IgD-negative memory B cell (primary cell): Measurements from ENCODE around the gene ST6GAL1. TPM values are rescaled to one million over a fixed set of nuclear protein-coding genes. Genes with fewer than 3 reads are reported as not detected.

ENCODE experiments used
- H3K27ac Mint-ChIP-seq, 3 donors: one replicate each; pipeline ENCODE4 v1.8.0; 2020 to 2022; ENCODE audit warnings: mild to moderate bottlenecking in 3 of 3, mixed read lengths in 3 of 3, moderate library complexity in 1 of 3
- H3K27me3 Mint-ChIP-seq: one replicate; pipeline ENCODE4 v1.8.0; 2021; ENCODE audit warnings: mixed read lengths
- H3K36me3 Mint-ChIP-seq: one replicate; pipeline ENCODE4 v1.8.0; 2020; ENCODE audit warnings: mild to moderate bottlenecking, mixed read lengths
- H3K4me1 Mint-ChIP-seq, 3 donors: one replicate each; pipeline ENCODE4 v1.8.0; 2020 to 2022; ENCODE audit warnings: mixed read lengths in 3 of 3, mild to moderate bottlenecking in 1 of 3
- H3K4me3 Mint-ChIP-seq, 4 donors: one replicate each; pipeline ENCODE4 v1.8.0; 2020 to 2022; ENCODE audit warnings: mild to moderate bottlenecking in 4 of 4, mixed read lengths in 4 of 4, moderate library complexity in 3 of 4
- H3K9me3 Mint-ChIP-seq, 3 donors: one replicate each; pipeline ENCODE4 v1.8.0; 2020 to 2021; ENCODE audit warnings: mixed read lengths in 3 of 3, mild to moderate bottlenecking in 1 of 3
- polyA plus RNA-seq: library from polyadenylated mRNA; unstranded; fragments of 300-500 nt; fragmentation: Illumina TruSeq; gene quantifications from one replicate; pipeline ENCODE4 v1.2.3, GENCODE V29; 2021

Gene ST6GAL1
- polyA plus RNA-seq, 1 donor from 2014 or later = 257 TPM

DNA sequence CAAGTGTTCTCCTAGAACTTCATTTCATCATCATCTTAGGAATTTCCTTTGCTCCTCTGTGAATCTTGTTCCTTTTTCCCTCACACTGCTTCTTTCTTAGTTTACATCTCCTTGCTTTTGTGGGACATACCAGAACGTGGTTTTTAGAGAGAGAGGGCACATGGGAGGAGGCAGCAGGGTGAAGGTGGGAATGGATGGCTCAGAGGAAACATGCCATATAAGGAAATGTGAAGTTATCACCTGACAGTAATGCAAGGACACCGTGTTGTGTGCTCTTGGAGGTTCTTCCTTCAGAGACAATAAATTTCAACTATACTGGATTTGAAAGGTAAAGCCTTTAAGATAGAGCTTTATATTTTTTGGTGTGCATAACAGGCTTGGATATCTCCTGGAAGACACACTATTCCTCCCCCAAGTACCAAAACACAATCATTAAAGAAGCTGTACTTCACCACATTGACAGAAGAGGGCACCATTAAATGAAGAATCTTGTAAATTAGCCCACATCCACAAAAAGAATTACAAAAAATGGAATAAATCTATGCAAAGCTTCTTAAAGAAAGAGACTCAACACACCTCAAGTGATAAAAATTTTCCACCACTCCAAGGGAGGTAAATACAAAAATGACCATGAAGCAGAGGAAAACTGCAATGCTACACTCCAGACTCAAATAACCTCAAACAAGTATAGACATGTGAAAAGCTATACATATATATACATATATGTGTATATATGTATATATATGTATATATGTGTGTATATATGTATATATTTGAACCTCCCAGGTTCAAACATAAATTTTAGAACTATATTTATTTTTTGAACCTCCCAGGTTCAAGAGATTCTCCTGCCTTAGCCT is 182.8 kb downstream of the ST6GAL1 start:
- Mint-ChIP-seq H3K4me1 (peaks cover 6 to 7% (median 6%) of the 10 kb centered on the region in 3 donors), H3K27me3 (no peaks in the 10 kb centered on the region), H3K9me3 (no peaks in the 10 kb centered on the region), H3K4me3 (peak overlapping the region in 1 of 4 donors; percentile 1), H3K27ac (peak overlapping the region in 1 of 3 donors; percentile 83), H3K36me3 (peaks cover 1% of the 10 kb centered on the region)

- Mint-ChIP-seq H3K27ac (peak overlapping the region in 1 of 3 donors; percentile 71), H3K4me1 (peaks cover 6 to 8% (median 6%) of the 10 kb centered on the region in 3 donors), H3K4me3 (no peak overlapping the region), H3K36me3 (peaks cover 1% of the 10 kb centered on the region), H3K27me3 (no peaks in the 10 kb centered on the region), H3K9me3 (no peaks in the 10 kb centered on the region)
Measured at GRCh38 chr3:187114511-187114910, 184.2 kb downstream of the ST6GAL1 start.

DNA sequence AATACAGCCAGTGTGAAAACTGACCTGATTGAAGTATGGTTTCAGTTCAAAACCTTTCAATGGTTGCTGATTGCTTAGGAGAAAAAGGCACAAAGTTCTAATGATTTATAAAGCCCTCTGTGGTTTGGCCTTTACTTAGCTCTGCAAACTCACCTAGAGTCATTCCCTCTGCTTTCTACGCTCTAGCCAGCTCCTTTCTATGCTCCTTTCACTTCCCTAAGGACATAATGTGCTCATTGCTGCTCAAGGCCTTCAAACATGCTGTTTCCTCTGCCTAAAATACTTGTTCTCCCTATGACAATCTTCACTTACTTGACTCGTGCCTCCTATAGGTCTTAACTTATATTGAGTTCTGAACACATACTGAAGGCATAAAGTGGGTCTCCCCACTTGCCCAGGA is 190.0 kb downstream of the ST6GAL1 start:
- Mint-ChIP-seq H3K4me3 (no peak overlapping the region), H3K4me1 (peaks cover 1 to 7% (median 6%) of the 10 kb centered on the region in 3 donors), H3K9me3 (no peaks in the 10 kb centered on the region), H3K27me3 (no peaks in the 10 kb centered on the region), H3K36me3 (no peaks in the 10 kb centered on the region), H3K27ac (no peak overlapping the region)

DNA sequence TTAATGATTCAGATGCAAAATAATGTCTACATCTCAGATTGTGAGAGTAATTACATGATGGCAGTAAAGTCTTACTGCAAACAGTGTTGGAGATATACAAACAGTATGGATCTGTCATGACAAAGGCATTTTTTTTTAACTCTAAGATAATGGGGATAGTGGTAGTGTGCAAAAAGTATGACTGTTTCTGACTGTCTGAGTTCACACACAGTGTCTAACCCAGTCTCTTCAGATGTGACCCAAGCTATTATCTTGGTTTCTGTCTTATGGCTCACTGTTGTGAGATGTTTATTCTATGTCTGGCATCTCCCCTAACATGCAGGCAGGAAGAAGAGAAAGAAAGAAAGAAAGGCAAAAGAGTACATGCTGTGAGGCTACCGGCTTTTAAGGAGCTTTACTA is 191.9 kb downstream of the ST6GAL1 start:
- H3K4me3 Mint-ChIP-seq = no peak overlapping the region
- H3K9me3 Mint-ChIP-seq = peaks cover 0 to 4% (median 0%) of the 10 kb centered on the region in 3 donors
- H3K27me3 Mint-ChIP-seq = no peaks in the 10 kb centered on the region
- H3K4me1 Mint-ChIP-seq = peaks cover 5 to 12% (median 11%) of the 10 kb centered on the region in 3 donors
- no peak overlapping the region for H3K27ac Mint-ChIP-seq
- no peaks in the 10 kb centered on the region for H3K36me3 Mint-ChIP-seq

DNA sequence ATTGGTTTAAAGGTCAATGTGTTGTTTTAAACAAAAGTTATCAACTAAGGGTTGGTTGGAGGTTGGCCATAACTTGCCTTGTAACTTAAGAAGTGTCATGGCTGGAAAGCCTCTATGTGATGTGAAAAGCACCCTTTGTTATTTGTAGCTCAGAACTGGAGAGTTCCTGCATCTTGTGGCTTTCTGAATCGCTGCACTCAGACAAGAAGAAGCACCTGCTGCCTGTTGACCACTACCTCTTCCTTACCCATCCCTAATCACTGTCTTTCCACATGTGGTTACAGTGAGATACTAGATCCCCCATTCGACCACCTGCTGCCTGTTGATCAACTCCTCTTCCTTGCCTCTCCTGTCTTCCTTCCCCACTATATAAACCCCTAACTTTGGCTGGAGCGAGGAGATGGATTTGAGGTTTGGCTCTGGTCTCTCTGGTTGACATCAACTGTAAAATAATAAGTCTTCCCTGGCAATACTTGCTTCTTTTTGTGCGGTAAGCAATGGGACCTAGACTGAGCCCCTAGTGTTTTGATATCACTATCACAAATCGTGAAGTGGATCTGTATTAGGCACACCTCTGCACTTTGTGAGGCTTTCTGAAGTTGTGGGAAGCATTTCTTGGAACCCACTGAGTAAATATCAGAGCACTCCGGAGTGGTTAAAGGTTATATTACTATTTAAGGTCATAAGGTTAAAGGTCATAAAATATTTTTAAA is 195.1 kb downstream of the ST6GAL1 start:
- H3K9me3 Mint-ChIP-seq = peaks cover 0 to 4% (median 0%) of the 10 kb centered on the region in 3 donors
- H3K4me3 Mint-ChIP-seq = peak overlapping the region in 2 of 4 donors; percentile 66 to 90
- H3K36me3 Mint-ChIP-seq = peaks cover under 1% of the 10 kb centered on the region
- no peak overlapping the region for H3K27ac Mint-ChIP-seq
- H3K27me3 Mint-ChIP-seq = no peaks in the 10 kb centered on the region
- peaks cover 7 to 19% (median 13%) of the 10 kb centered on the region in 3 donors for H3K4me1 Mint-ChIP-seq

Other genes with a start within 250 kb of the ST6GAL1 start
- gene KNG1, start 213.2 kb upstream of the ST6GAL1 start, polyA plus RNA-seq = not detected
- 220 TPM for gene EIF4A2, start 146.9 kb upstream of the ST6GAL1 start, polyA plus RNA-seq
- 25.0 TPM for gene RFC4, start 124.0 kb upstream of the ST6GAL1 start, polyA plus RNA-seq
- not detected for gene ADIPOQ, start 87.8 kb upstream of the ST6GAL1 start, polyA plus RNA-seq
- 15.0 TPM for gene RPL39L, start 209.0 kb downstream of the ST6GAL1 start, polyA plus RNA-seq